ENCODE measurements around the gene NBPF1.
"Not testable (repeated sequence)": the region's sequence is repeated elsewhere in the genome, so short reads cannot be mapped to it uniquely, and the experiment has no call there.

The NBPF1 gene

GRCh38 chr1:16520435-16521287 is 92.7 kb downstream of the NBPF1 start:
- not testable (repeated sequence) for FAIRE-seq; DNase-seq (ENCODE audit: insufficient read length, low spot score)

GRCh38 chr1:16519255-16519951 is 94.0 kb downstream of the NBPF1 start:
- DNase-seq (ENCODE audit: insufficient read length, low spot score); FAIRE-seq: not testable (repeated sequence)

- not testable (repeated sequence) for DNase-seq (ENCODE audit: insufficient read length, low spot score); FAIRE-seq
Observed at GRCh38 chr1:16518913-16519254, 94.5 kb downstream of the NBPF1 start.

- DNase-seq (ENCODE audit: insufficient read length, low spot score); FAIRE-seq: not testable (repeated sequence)
Observed at GRCh38 chr1:16516694-16517410, 96.5 kb downstream of the NBPF1 start.

- not testable (repeated sequence) for DNase-seq (ENCODE audit: insufficient read length, low spot score); FAIRE-seq
Observed at GRCh38 chr1:16514107-16515055, 99.0 kb downstream of the NBPF1 start, which contains the start of gene RNU1-1. Gene RNU1-1 (minus strand): TSS chr1:16514285.

- not testable (repeated sequence) for DNase-seq (ENCODE audit: insufficient read length, low spot score); FAIRE-seq
Observed at GRCh38 chr1:16513412-16514106, 99.8 kb downstream of the NBPF1 start.

- not testable (repeated sequence) for FAIRE-seq
Observed at GRCh38 chr1:16512624-16513411, 100.5 kb downstream of the NBPF1 start.

More at GRCh38 chr1:16512624-16513411, 100.5 kb downstream of the NBPF1 start:
- not testable (repeated sequence) for DNase-seq (ENCODE audit: insufficient read length, low spot score)

All from GM19239 (cell line).